OCI-LY1 (cell line): ENCODE measurements around the gene CACNA2D3.

Experiments
- EZH2 ChIP-seq: fragments of 200-600 bp; sonication (generic), shearing (Covaris generic); IDR thresholded peaks from 2 replicates; pipeline ENCODE4 v1.8.0; 2017; ENCODE audit warnings: borderline replicate concordance, mixed run types, mild to moderate bottlenecking, antibody characterized with exemption, low read length, moderate library complexity, mixed read lengths
- TF ChIP-seq, protein P1 (sequence below): fragments of 200-600 bp; sonication (generic), shearing (Covaris generic); IDR thresholded peaks from 2 replicates; pipeline ENCODE4 v1.5.1; 2017; ENCODE audit warnings: mild to moderate bottlenecking, antibody characterized with exemption, low read length, moderate library complexity, mixed read lengths

DNA sequence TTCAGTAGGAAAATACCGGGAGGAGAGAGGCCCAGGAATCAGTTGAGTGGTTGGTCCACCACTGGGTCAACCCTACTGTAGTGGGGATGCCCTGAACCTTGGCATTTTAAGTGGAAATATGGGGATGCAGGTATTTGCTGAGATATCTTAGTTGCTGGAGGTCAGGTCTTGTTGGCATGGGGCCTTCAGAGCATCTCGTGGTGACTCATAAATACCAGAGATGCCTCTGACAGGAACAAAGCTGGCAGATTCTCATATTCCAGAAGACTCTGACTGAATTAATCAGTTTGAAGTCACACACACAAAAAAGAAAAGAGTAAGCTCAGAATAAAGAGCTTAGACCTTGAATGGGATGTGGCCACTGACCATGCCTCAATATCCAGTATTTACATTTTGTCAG is 91.6 kb downstream of the CACNA2D3 start:
- TF ChIP-seq, protein P1, sequence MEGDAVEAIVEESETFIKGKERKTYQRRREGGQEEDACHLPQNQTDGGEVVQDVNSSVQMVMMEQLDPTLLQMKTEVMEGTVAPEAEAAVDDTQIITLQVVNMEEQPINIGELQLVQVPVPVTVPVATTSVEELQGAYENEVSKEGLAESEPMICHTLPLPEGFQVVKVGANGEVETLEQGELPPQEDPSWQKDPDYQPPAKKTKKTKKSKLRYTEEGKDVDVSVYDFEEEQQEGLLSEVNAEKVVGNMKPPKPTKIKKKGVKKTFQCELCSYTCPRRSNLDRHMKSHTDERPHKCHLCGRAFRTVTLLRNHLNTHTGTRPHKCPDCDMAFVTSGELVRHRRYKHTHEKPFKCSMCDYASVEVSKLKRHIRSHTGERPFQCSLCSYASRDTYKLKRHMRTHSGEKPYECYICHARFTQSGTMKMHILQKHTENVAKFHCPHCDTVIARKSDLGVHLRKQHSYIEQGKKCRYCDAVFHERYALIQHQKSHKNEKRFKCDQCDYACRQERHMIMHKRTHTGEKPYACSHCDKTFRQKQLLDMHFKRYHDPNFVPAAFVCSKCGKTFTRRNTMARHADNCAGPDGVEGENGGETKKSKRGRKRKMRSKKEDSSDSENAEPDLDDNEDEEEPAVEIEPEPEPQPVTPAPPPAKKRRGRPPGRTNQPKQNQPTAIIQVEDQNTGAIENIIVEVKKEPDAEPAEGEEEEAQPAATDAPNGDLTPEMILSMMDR = no peak
- no peak for TF ChIP-seq EZH2
